GM12878 (cell line): Measurements from ENCODE around the gene ZNF484. TPM values are rescaled to one million over a fixed set of nuclear protein-coding genes. Genes with fewer than 3 reads are reported as not detected.

ENCODE experiments used
- ATAC-seq: fragments of 200-7000 bp; cut with Tn5 transposase; 3 replicates; pipeline ENCODE4 v1.9.1; 2020; ENCODE audit warnings: mild to moderate bottlenecking, moderate library complexity
- BruUV-seq: library from RNA; stranded (reverse); fragments of 400-500 nt; replicated peaks from 2 replicates; lab custom pipeline; 2021; lab: Mats Ljungman, UMichigan
- CTCF ChIA-PET: fragments of 300-600 bp; sonication (Branson Sonifier 250); formaldehyde crosslinking; extraction: SDS; loops from one replicate; lab custom pipeline; 2021; ENCODE audit warnings: inconsistent platforms; lab: Yijun Ruan, JAX
- POLR2A ChIA-PET: fragments of 350-600 bp; formaldehyde crosslinking; extraction: SDS; loops from one replicate; lab custom pipeline; 2021; ENCODE audit warnings: inconsistent platforms; lab: Charles Lee
- RAD21 ChIA-PET: fragments of 300-600 bp; sonication (Branson Sonifier 250); formaldehyde crosslinking; loops from one replicate; lab custom pipeline; 2023; ENCODE audit warnings: antibody characterized with exemption; ENCODE audit not compliant: unreplicated experiment; lab: Charles Lee
- SMC1A ChIA-PET: fragments of 300-600 bp; sonication (Branson Sonifier 250); formaldehyde crosslinking; loops from one replicate; lab custom pipeline; 2023; ENCODE audit not compliant: unreplicated experiment, uncharacterized antibody; lab: Charles Lee
- DNase-seq: peaks from one replicate; pipeline ENCODE4 v3.0.0-alpha.2; 2011; ENCODE audit warnings: low read depth, low spot score
- FAIRE-seq: peaks from 3 replicates; lab custom pipeline; 2011; peaks lifted over from hg19 to GRCh38; lab: Jason Lieb, UNC
- H2AFZ ChIP-seq: 2 replicates; pipeline ENCODE4 v1.6.0; 2011; ENCODE audit warnings: low read depth, low read length, control low read depth; ENCODE audit not compliant: control insufficient read depth
- H3K27ac ChIP-seq: 2 replicates; pipeline ENCODE4 v1.5.1; 2011; ENCODE audit warnings: control low read depth; ENCODE audit not compliant: control insufficient read depth, insufficient read depth
- H3K27me3 ChIP-seq, 2 experiments: replicated peaks in 1 of 2; 2 replicates each; pipeline versions ENCODE4 v1.6.0 to v1.6.1; 2011; ENCODE audit warnings: low read length in 1 of 2; ENCODE audit not compliant: control insufficient read depth in 2 of 2, insufficient read depth in 2 of 2
- H3K36me3 ChIP-seq, 2 experiments: 2 replicates each; pipeline ENCODE4 v1.5.1; 2011; ENCODE audit warnings: low read length in 1 of 2; ENCODE audit not compliant: control insufficient read depth in 2 of 2, insufficient read depth in 2 of 2
- H3K4me1 ChIP-seq: 2 replicates; pipeline ENCODE4 v1.6.1; 2011; ENCODE audit warnings: mild to moderate bottlenecking, low read length, moderate library complexity, mixed read lengths; ENCODE audit not compliant: control insufficient read depth, insufficient read depth
- H3K4me2 ChIP-seq: 2 replicates; pipeline ENCODE4 v1.6.0; 2011; ENCODE audit warnings: control low read depth; ENCODE audit not compliant: control insufficient read depth, insufficient read depth
- H3K4me3 ChIP-seq: fragments of 200-600 bp; sonication (generic); 2 replicates; pipeline ENCODE4 v1.5.1; 2016
- H3K79me2 ChIP-seq: 2 replicates; pipeline ENCODE4 v1.6.0; 2011; ENCODE audit warnings: low read length; ENCODE audit not compliant: control insufficient read depth, insufficient read depth
- H3K9ac ChIP-seq: 2 replicates; pipeline ENCODE4 v1.8.0; 2011; ENCODE audit warnings: low read length, control low read depth, mixed read lengths; ENCODE audit not compliant: control insufficient read depth, insufficient read depth
- H3K9me3 ChIP-seq: replicated peaks from 3 replicates; pipeline ENCODE4 v1.5.1; 2011; ENCODE audit warnings: mild to moderate bottlenecking, low read length; ENCODE audit not compliant: control insufficient read depth, insufficient read depth
- H4K20me1 ChIP-seq: 2 replicates; pipeline ENCODE4 v1.6.0; 2011; ENCODE audit not compliant: control insufficient read depth, insufficient read depth
- CHD2 ChIP-seq: IDR thresholded peaks from 2 replicates; pipeline ENCODE4 v1.6.1; 2011; ENCODE audit warnings: low read depth, low read length, improper control_type of control experiment, borderline replicate concordance
- E2F8 ChIP-seq: fragments of 450-650 bp; IDR thresholded peaks from 2 replicates; pipeline ENCODE4 v1.6.1; 2018; ENCODE audit warnings: mild to moderate bottlenecking, low read depth, moderate library complexity; ENCODE audit not compliant: partially characterized antibody
- EZH2 ChIP-seq: IDR thresholded peaks from 2 replicates; pipeline ENCODE4 v1.6.1; 2012; ENCODE audit warnings: low read depth, mild to moderate bottlenecking, control low read depth, inconsistent platforms, low read length, borderline replicate concordance; ENCODE audit not compliant: control insufficient read depth
- GABPA ChIP-seq: IDR thresholded peaks from 2 replicates; pipeline ENCODE4 v1.6.1; 2014; ENCODE audit warnings: antibody characterized with exemption, low read depth, mild to moderate bottlenecking, inconsistent platforms
- NBN ChIP-seq: fragments of 450-650 bp; IDR thresholded peaks from 2 replicates; pipeline ENCODE4 v1.6.1; 2016
- NFIC ChIP-seq: IDR thresholded peaks from 2 replicates; pipeline ENCODE4 v1.6.1; 2012; ENCODE audit warnings: low read depth, mild to moderate bottlenecking, inconsistent platforms, low read length, moderate library complexity
- NKRF ChIP-seq: fragments of 450-650 bp; conservative IDR thresholded peaks from 2 replicates; pipeline ENCODE4 v1.6.1; 2017; ENCODE audit warnings: mild to moderate bottlenecking, moderate library complexity
- NR2C1 ChIP-seq: fragments of 450-650 bp; IDR thresholded peaks from 2 replicates; pipeline ENCODE4 v1.6.1; 2017; ENCODE audit warnings: antibody characterized with exemption, mild to moderate bottlenecking, moderate library complexity
- PBX3 ChIP-seq: IDR thresholded peaks from 2 replicates; pipeline ENCODE4 v1.6.1; 2011; ENCODE audit warnings: mild to moderate bottlenecking, low read depth, low read length, moderate library complexity; ENCODE audit not compliant: insufficient replicate concordance
- PML ChIP-seq: IDR thresholded peaks from 2 replicates; pipeline ENCODE4 v1.6.1; 2012; ENCODE audit warnings: low read length, inconsistent platforms
- POLR2AphosphoS2 ChIP-seq: IDR thresholded peaks from 2 replicates; pipeline ENCODE4 v1.6.1; 2011; ENCODE audit warnings: low read depth, mild to moderate bottlenecking, low read length, improper control_type of control experiment, moderate library complexity
- RELB ChIP-seq: fragments of 450-650 bp; IDR thresholded peaks from 2 replicates; pipeline ENCODE4 v1.6.1; 2017; ENCODE audit warnings: low read depth, mild to moderate bottlenecking, moderate library complexity
- SUPT20H ChIP-seq: IDR thresholded peaks from 2 replicates; pipeline ENCODE4 v1.6.1; 2011; ENCODE audit warnings: low read depth, mild to moderate bottlenecking, low read length, moderate library complexity, borderline replicate concordance; ENCODE audit not compliant: control insufficient read depth
- ZBTB33 ChIP-seq: fragments of 450-650 bp; IDR thresholded peaks from 2 replicates; pipeline ENCODE4 v1.6.1; 2017; ENCODE audit warnings: mild to moderate bottlenecking
- WGBS: methylation state at CpG from one replicate; pipeline ENCODE4 v1.1.6; 2016; ENCODE audit warnings: low lambda C conversion rate; ENCODE audit not compliant: insufficient replicate concordance, insufficient coverage; ENCODE audit errors: missing lambda C conversion rate; 5-methylcytosine and 5-hydroxymethylcytosine counted together
- in situ Hi-C: fragments of 300-500 bp; cut with MboI; formaldehyde crosslinking; loops from 9 replicates; pipeline ENCODE4 v1.14.3; 2018; ENCODE audit warnings: mixed read lengths
- intact Hi-C: fragments of 100-400 bp; cut with micrococcal nuclease; formaldehyde crosslinking; loops from one replicate; pipeline ENCODE4 v1.14.2; 2022; ENCODE audit not compliant: unreplicated experiment
- polyA plus RNA-seq, 11 experiments: library from polyadenylated mRNA; depleted of rRNA in 4 of 11; unstranded in 6 of 11; stranded (reverse) in 5 of 11; fragments of >200 nt; fragmentation: Nextera tagmentation in 4 of 11; fragmentation: Illumina TruSeq in 1 of 11; extraction: Ambion mirVana in 4 of 11; extraction: Trizol in 1 of 11; gene quantifications; 1 replicate in 1 of 11; 2 replicates in 10 of 11; pipeline versions ENCODE4 v1.2.1 to v1.2.3, GENCODE V29; 2011 to 2016; ENCODE audit warnings: inconsistent platforms in 2 of 11, missing spikeins in 2 of 11, low read depth in 1 of 11
- total RNA-seq, 4 experiments: library from RNA; depleted of rRNA in 3 of 4; stranded (reverse); fragments of >200 nt in 3 of 4; fragmentation: Illumina TruSeq in 1 of 4; extraction: Trizol in 1 of 4; gene quantifications; 2 replicates each; pipeline versions ENCODE4 v1.2.1 to v1.2.3, GENCODE V29; 2013 to 2021

The ZNF484 gene
- total and polyA plus RNA-seq, 10 of the 15 experiments (the other 5 are each of a cell fraction or from before 2014, with no cell fraction given): 0.95 to 7.8 (median 3.3) TPM

GRCh38 chr9:92837191-92837590, 40.6 kb downstream of the ZNF484 start:
- peaks cover 4% of the 10 kb centered on the region; the same call in 2 of the 3 replicates for H3K9me3 ChIP-seq
- H2AFZ ChIP-seq: no peak overlapping the region
- in situ Hi-C loops: no loop called here
- intact Hi-C loops: no loop called here
- no peak for FAIRE-seq
- no peaks in the 10 kb centered on the region for H3K4me1 ChIP-seq
- no peaks in the 10 kb centered on the region for H3K27me3 ChIP-seq
- CTCF ChIA-PET: no interaction called here
- H3K27ac ChIP-seq: no peak overlapping the region
- SMC1A ChIA-PET: no interaction called here
- no peaks in the 10 kb centered on the region for H3K36me3 ChIP-seq
- no peak overlapping the region for H3K4me2 ChIP-seq
- POLR2A ChIA-PET: no interaction called here
- no peak for DNase-seq
- RAD21 ChIA-PET: no interaction called here
- H3K79me2 ChIP-seq: no peaks in the 10 kb centered on the region
- H3K9ac ChIP-seq: no peak overlapping the region
- 91% methylated on average over 16 of the region's 25 CpGs for WGBS
- no peak overlapping the region for H3K4me3 ChIP-seq
- no peaks in the 10 kb centered on the region for H4K20me1 ChIP-seq
- BruUV-seq: no TSS peak
- ATAC-seq: no peak
- no peak for TF ChIP-seq NKRF
- no peak for TF ChIP-seq NR2C1
- TF ChIP-seq CHD2: no peak
- TF ChIP-seq ZBTB33: no peak
- no peak for TF ChIP-seq SUPT20H
- TF ChIP-seq RELB: no peak
- no peak for TF ChIP-seq NBN
- no peak for TF ChIP-seq NFIC
- TF ChIP-seq PML: no peak
- no peak for TF ChIP-seq POLR2AphosphoS2
- TF ChIP-seq PBX3: no peak
- TF ChIP-seq EZH2: no peak
- no peak for TF ChIP-seq GABPA
- TF ChIP-seq E2F8: no peak
